ENCODE measurements around the gene ERG. TPM values are rescaled to one million over a fixed set of nuclear protein-coding genes. Genes with fewer than 3 reads are reported as not detected.

Gene ERG
- total and polyA plus RNA-seq, 2 of the 8 experiments (the other 6 are each of a cell fraction or from before 2014, with no cell fraction given) = 1.0 to 3.0 TPM

- DNase-seq (ENCODE audit: low read depth in 1 of 2, low spot score in 2 of 2) (no peak), FAIRE-seq (no peak)
- Histone ChIP-seq H3K79me1 (ENCODE audit: low read depth, low read length) (no peaks in the 10 kb centered on the region), H4K20me1 (replicated peaks in 1 of 2; ENCODE audit: control insufficient read depth in 1 of 2, insufficient read depth in 2 of 2, low read length in 2 of 2) (no peaks in the 10 kb centered on the region), H3K4me2 (ENCODE audit: insufficient read depth in 1 of 2, low read depth in 2 of 2, low read length in 2 of 2) (no peak overlapping the region), H3K27ac (ENCODE audit: low read depth, low read length) (no peak overlapping the region), H3K4me3 (ENCODE audit: extremely low read depth in 1 of 4, insufficient read depth in 2 of 4, low read depth in 3 of 4, low read length in 4 of 4) (no peak overlapping the region), H2BK20ac (ENCODE audit: low read length) (no peak overlapping the region), H3K14ac (ENCODE audit: insufficient read length) (no peak overlapping the region), H2BK15ac (ENCODE audit: low read length) (no peak overlapping the region; the same call in 1 of the 2 replicates), H3K9me3 (ENCODE audit: insufficient read depth in 2 of 2, low read depth in 1 of 2, low read length in 1 of 2) (no peaks in the 10 kb centered on the region), H3K4me1 (replicated peaks in 1 of 4; ENCODE audit: control insufficient read depth in 3 of 4, insufficient read depth in 4 of 4, low read length in 3 of 4) (no peaks in the 10 kb centered on the region), H4K5ac (ENCODE audit: insufficient read length, low read depth, low read length) (no peak overlapping the region), H2BK12ac (ENCODE audit: low read depth, low read length) (no peak overlapping the region), H2AK5ac (ENCODE audit: low read depth, low read length) (no peak overlapping the region), H3K4ac (replicated peaks; ENCODE audit: insufficient read length, low read depth, low read length) (no peak overlapping the region), H3K9ac (replicated peaks in 1 of 4; ENCODE audit: extremely low read depth in 1 of 4, low read depth in 3 of 4, low read length in 3 of 4) (no peak overlapping the region), H4K8ac (ENCODE audit: extremely low read depth, insufficient read depth, low read length) (no peak overlapping the region), H2BK120ac (replicated peaks; ENCODE audit: low read depth, low read length) (no peak overlapping the region), H2BK5ac (ENCODE audit: low read depth, low read length) (no peak overlapping the region), H3K23me2 (ENCODE audit: low read depth, low read length) (peaks cover 1% of the 10 kb centered on the region; the same call in 1 of the 2 replicates), H3K23ac (ENCODE audit: insufficient read length) (no peak overlapping the region), H3K36me3 (ENCODE audit: control insufficient read depth in 2 of 4, insufficient read depth in 4 of 4, low read length in 3 of 4) (no peaks in the 10 kb centered on the region), H3K18ac (ENCODE audit: extremely low read depth, low read length) (no peak overlapping the region), H3K27me3 (replicated peaks in 1 of 4; ENCODE audit: control insufficient read depth in 3 of 4, extremely low read depth in 1 of 4, insufficient read depth in 3 of 4, low read length in 3 of 4) (peaks cover 0 to 2% (median 0%) of the 10 kb centered on the region in 4 experiments; a peak in 1 of 7 replicates), H3K56ac (replicated peaks; ENCODE audit: insufficient read length, low read depth, low read length) (no peak overlapping the region), H4K91ac (replicated peaks; ENCODE audit: insufficient read length, low read length) (no peak overlapping the region), H3K79me2 (ENCODE audit: control insufficient read depth in 1 of 2, insufficient read depth in 2 of 2, low read length in 2 of 2) (no peaks in the 10 kb centered on the region), H2AFZ (ENCODE audit: low read length) (no peak overlapping the region)
- ChIA-PET POLR2A (ENCODE audit: partially characterized antibody) (no interaction called here), CTCF (ENCODE audit: partially characterized antibody) (interaction anchor here (1.3 kb wide), 1 partner anchor 17 kb away, joined by 3 read pairs; no protein-coding TSS in a partner anchor)
- 80% methylated on average over 5 of the region's 5 CpGs; no CpG with 5 or more reads in 1 of the 2 experiments for WGBS, 2 experiments (ENCODE audit: extremely low coverage in 1 of 2, insufficient coverage in 1 of 2, insufficient read length in 1 of 2, insufficient replicate concordance in 2 of 2, low coverage in 1 of 2, low lambda C conversion rate in 2 of 2, missing lambda C conversion rate in 1 of 2)
- TF ChIP-seq CTCF (IDR thresholded peaks at IDR 0.05; ENCODE audit: control extremely low read depth in 1 of 3, insufficient read depth in 1 of 3, low read depth in 1 of 3, low read length in 3 of 3) = no peak
- no peak for TF ChIP-seq NRF1 (IDR thresholded peaks at IDR 0.05; ENCODE audit: low read depth, low read length)
- no peak for TF ChIP-seq CHD1 (IDR thresholded peaks at IDR 0.05; ENCODE audit: low read depth, low read length)
- TF ChIP-seq SAP30 (IDR thresholded peaks at IDR 0.05; ENCODE audit: insufficient read depth, insufficient replicate concordance, low read length) = no peak
These were observed 76.2 kb downstream of the ERG start for GRCh38 chr21:38422082-38422481.

Data from H1 (cell line).